Activated CD4-positive, alpha-beta T cell treated with anti-CD3 and anti-CD28 coated beads, Interleukin-2, amount 10 ng/mL, durations not matched to agents 24 days and 14 days (primary cell): ENCODE data around the gene CADM1. TPM values are rescaled to one million over a fixed set of nuclear protein-coding genes. Genes with fewer than 3 reads are reported as not detected.
A peak's percentile ranks its signal among the peaks of the same experiment; 100 is the strongest.

Source experiments
- DNase-seq: peaks from one replicate; pipeline ENCODE4 v3.0.0; 2022
- H3K27ac Mint-ChIP-seq: one replicate; pipeline ENCODE4 v1.8.0; 2022; ENCODE audit warnings: mild to moderate bottlenecking, mixed read lengths
- H3K27me3 Mint-ChIP-seq: one replicate; pipeline ENCODE4 v1.8.0; 2022; ENCODE audit warnings: mixed read lengths
- H3K36me3 Mint-ChIP-seq: one replicate; pipeline ENCODE4 v1.8.0; 2022; ENCODE audit warnings: low read depth, mild to moderate bottlenecking, mixed read lengths
- H3K4me1 Mint-ChIP-seq: one replicate; pipeline ENCODE4 v1.8.0; 2021; ENCODE audit warnings: mixed read lengths
- H3K4me3 Mint-ChIP-seq: one replicate; pipeline ENCODE4 v1.8.0; 2022; ENCODE audit warnings: mild to moderate bottlenecking, moderate library complexity, mixed read lengths
- H3K9me3 Mint-ChIP-seq: one replicate; pipeline ENCODE4 v1.8.0; 2021; ENCODE audit warnings: mixed read lengths
- intact Hi-C: fragments of 100-400 bp; cut with micrococcal nuclease; formaldehyde crosslinking; loops from one replicate; pipeline ENCODE4 v1.15.1; 2023
- total RNA-seq: library from RNA; stranded (reverse); gene quantifications from 2 replicates; pipeline ENCODE4 v1.2.3, GENCODE V29; 2022

The CADM1 gene
- total RNA-seq, 1 donor from 2014 or later: 0.72 TPM

- Mint-ChIP-seq H3K9me3 (peaks cover 5% of the 10 kb centered on the region), H3K4me3 (no peak overlapping the region), H3K27ac (no peak overlapping the region), H3K4me1 (no peaks in the 10 kb centered on the region), H3K36me3 (no peaks in the 10 kb centered on the region), H3K27me3 (peaks cover 23% of the 10 kb centered on the region)
- intact Hi-C loops: no loop called here
- no peak for DNase-seq
Observed at GRCh38 chr11:115208808-115209259, 295.4 kb downstream of the CADM1 start.

DNA sequence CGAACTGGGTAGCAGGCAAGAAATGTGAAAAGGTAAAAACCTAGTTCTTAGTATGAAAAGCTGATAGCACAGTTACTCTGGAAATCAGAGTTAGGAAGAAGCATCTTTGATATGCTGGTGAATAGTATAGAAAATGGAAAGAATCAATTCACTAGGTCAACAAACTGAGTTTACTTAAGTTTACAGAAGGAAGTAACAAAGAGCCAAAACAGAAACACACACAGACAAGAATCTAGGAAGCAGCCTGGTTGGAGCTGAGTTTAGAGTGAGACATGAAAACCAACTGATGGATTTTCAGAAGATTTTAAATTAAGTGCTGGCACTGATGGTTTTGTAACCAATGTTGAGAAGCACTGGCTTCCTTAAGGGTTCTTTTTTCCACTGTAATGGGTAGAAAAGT, 296.3 kb downstream of the CADM1 start:
- no peak for DNase-seq
- intact Hi-C loops: no loop called here
- Mint-ChIP-seq H3K36me3 (no peaks in the 10 kb centered on the region), H3K4me1 (no peaks in the 10 kb centered on the region), H3K27ac (no peak overlapping the region), H3K9me3 (peaks cover 5% of the 10 kb centered on the region), H3K4me3 (no peak overlapping the region), H3K27me3 (peaks cover 26% of the 10 kb centered on the region)

DNA sequence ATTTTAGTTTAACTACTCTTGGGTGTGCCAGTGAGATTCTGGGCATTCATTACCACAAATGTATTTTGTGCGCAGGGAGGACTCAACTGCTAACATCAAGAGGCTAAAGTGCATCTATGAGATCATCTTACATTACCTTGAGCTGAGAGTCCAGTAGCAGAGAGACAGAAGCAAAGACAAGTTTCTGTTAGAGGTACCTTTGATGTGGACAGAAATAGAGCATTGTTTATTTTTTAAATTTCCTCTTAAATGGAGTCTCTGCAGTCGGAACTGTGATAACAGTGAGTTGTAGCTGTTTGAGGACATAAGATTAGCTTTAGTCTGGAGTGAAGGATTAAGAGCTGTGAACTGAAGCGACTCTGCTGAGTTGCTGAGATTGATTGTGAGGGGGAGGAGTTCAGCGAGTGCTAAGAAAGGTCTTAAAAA, 297.0 kb downstream of the CADM1 start:
- H3K27ac Mint-ChIP-seq: no peak overlapping the region
- peaks cover 5% of the 10 kb centered on the region for H3K9me3 Mint-ChIP-seq
- H3K27me3 Mint-ChIP-seq: peaks cover 26% of the 10 kb centered on the region
- H3K4me3 Mint-ChIP-seq: no peak overlapping the region
- intact Hi-C loops: no loop called here
- no peak for DNase-seq
- H3K4me1 Mint-ChIP-seq: no peaks in the 10 kb centered on the region
- H3K36me3 Mint-ChIP-seq: no peaks in the 10 kb centered on the region

- Mint-ChIP-seq H3K27ac (no peak overlapping the region), H3K27me3 (peaks cover 21% of the 10 kb centered on the region), H3K36me3 (no peaks in the 10 kb centered on the region), H3K9me3 (peaks cover 5% of the 10 kb centered on the region), H3K4me1 (no peaks in the 10 kb centered on the region), H3K4me3 (no peak overlapping the region)
- intact Hi-C loops: no loop called here
- no peak for DNase-seq
Observed at GRCh38 chr11:115206365-115207022, 297.7 kb downstream of the CADM1 start.

DNA sequence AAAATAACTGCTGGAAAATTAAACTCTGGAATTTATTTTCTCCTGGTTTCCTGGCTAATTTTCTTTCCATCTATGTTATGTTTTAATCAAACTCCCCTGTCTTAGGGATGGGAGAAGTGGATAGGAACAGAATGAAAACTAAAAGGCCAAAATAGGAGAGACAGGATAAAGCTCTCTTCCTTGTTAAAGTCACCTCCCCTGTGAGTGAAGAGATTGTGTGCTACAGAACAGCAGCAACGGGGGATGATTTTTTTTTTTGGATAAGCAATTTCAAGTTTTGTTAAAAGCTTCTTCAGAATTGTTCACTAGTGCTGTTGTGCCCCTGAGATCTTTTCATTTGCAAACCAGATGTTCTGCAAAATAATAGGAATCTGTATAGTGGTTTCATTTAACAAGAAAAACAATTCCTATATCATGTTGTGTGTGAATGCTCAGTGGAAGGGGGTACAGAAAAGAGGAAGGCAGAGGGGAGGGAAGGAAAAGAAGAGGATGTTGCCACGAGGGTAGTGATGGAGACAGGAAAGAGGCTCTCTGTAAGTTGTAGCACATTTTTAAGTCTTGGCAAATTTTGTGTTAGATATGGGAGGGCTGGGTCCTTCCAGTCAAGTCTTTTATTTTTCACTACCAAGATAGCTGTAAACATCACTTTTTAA, 301.2 kb downstream of the CADM1 start:
- Mint-ChIP-seq H3K27me3 (peaks cover 21% of the 10 kb centered on the region), H3K9me3 (peaks cover 5% of the 10 kb centered on the region), H3K4me1 (no peaks in the 10 kb centered on the region), H3K36me3 (no peaks in the 10 kb centered on the region), H3K4me3 (no peak overlapping the region), H3K27ac (no peak overlapping the region)
- intact Hi-C loops: no loop called here
- DNase-seq: no peak

GRCh38 chr11:115202074-115202473, 302.1 kb downstream of the CADM1 start:
- Mint-ChIP-seq H3K27ac (no peak overlapping the region), H3K4me3 (no peak overlapping the region), H3K4me1 (no peaks in the 10 kb centered on the region), H3K36me3 (no peaks in the 10 kb centered on the region), H3K27me3 (peaks cover 19% of the 10 kb centered on the region), H3K9me3 (peaks cover 5% of the 10 kb centered on the region)
- no peak for DNase-seq
- intact Hi-C loops: no loop called here

DNA sequence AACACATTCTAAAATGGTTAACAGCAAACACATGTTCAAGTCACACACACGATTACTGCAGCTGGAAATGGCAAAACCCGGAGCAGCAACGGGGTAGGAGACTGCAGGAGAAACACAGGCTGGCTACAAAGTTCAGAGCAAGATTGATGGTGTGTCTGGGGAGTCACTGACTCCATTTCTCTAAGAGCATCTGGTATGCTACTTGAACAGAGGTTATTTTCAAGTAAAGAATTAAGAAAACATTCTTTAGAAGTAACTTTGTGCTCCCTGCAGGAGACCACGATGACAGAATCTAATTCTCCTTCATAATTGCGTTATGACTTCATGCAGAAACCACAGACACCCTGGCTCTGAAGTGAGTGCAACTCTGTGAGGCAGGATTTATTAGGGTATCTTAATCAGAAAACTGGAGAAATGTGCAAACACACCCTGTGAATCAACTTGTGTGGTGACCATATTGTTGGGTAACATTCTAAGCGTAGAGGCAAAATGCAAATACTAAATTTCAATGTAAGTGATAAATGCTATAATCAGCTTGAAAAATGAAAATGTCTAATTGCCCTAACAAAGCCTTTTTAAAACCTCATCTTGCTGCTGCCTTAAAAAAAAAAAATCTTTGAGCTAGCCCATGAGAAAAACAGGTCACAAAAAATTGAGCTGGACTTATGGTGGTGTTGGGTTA, 303.0 kb downstream of the CADM1 start:
- DNase-seq: no peak
- no peaks in the 10 kb centered on the region for H3K4me1 Mint-ChIP-seq
- no peaks in the 10 kb centered on the region for H3K36me3 Mint-ChIP-seq
- intact Hi-C loops: loop anchor here (2.0 kb wide), 1 partner anchor 22 kb away; no protein-coding TSS in a partner anchor
- H3K9me3 Mint-ChIP-seq: peaks cover 5% of the 10 kb centered on the region
- H3K27me3 Mint-ChIP-seq: peaks cover 16% of the 10 kb centered on the region
- H3K27ac Mint-ChIP-seq: no peak overlapping the region
- no peak overlapping the region for H3K4me3 Mint-ChIP-seq

GRCh38 chr11:115199481-115200069, 304.6 kb downstream of the CADM1 start:
- no peak overlapping the region for H3K4me3 Mint-ChIP-seq
- DNase-seq: no peak
- H3K27me3 Mint-ChIP-seq: peaks cover 8% of the 10 kb centered on the region
- no peaks in the 10 kb centered on the region for H3K36me3 Mint-ChIP-seq
- intact Hi-C loops: loop anchor here (2.0 kb wide), 1 partner anchor 23 kb away; no protein-coding TSS in a partner anchor
- H3K4me1 Mint-ChIP-seq: peaks cover under 1% of the 10 kb centered on the region
- no peak overlapping the region for H3K27ac Mint-ChIP-seq
- no peaks in the 10 kb centered on the region for H3K9me3 Mint-ChIP-seq

- H3K27me3 Mint-ChIP-seq: peaks cover 6% of the 10 kb centered on the region
- H3K36me3 Mint-ChIP-seq: no peaks in the 10 kb centered on the region
- intact Hi-C loops: no loop called here
- H3K27ac Mint-ChIP-seq: no peak overlapping the region
- DNase-seq: no peak
- no peaks in the 10 kb centered on the region for H3K9me3 Mint-ChIP-seq
- H3K4me1 Mint-ChIP-seq: peaks cover 4% of the 10 kb centered on the region
- no peak overlapping the region for H3K4me3 Mint-ChIP-seq
Observed at GRCh38 chr11:115198321-115198741, 305.9 kb downstream of the CADM1 start.

GRCh38 chr11:115197433-115197832, 306.8 kb downstream of the CADM1 start:
- Mint-ChIP-seq H3K27me3 (peaks cover 3% of the 10 kb centered on the region), H3K27ac (no peak overlapping the region), H3K4me3 (no peak overlapping the region), H3K9me3 (no peaks in the 10 kb centered on the region), H3K4me1 (peaks cover 4% of the 10 kb centered on the region), H3K36me3 (no peaks in the 10 kb centered on the region)
- DNase-seq: no peak
- intact Hi-C loops: no loop called here

DNA sequence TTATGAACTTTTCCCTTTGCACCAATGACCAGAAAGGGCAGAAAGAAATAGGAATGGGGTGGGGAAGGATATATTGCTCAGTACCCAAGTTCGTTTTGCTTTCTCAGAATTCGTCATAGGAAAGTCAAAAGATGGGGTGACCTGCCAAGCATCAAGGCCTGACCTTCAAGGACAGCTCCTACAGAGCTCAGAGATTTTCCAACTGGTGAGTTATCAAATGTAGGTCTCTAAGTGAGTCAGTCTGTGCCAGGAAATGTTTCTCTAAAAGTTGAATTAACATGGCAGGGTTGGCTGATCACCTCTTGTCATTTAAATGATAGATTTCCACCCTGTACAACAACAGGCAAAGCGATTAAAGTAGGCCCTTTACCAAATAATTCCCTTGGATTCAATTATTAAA, 307.2 kb downstream of the CADM1 start:
- H3K4me1 Mint-ChIP-seq: peaks cover 4% of the 10 kb centered on the region
- H3K36me3 Mint-ChIP-seq: no peaks in the 10 kb centered on the region
- peaks cover 1% of the 10 kb centered on the region for H3K9me3 Mint-ChIP-seq
- no peak overlapping the region for H3K27ac Mint-ChIP-seq
- peaks cover 3% of the 10 kb centered on the region for H3K27me3 Mint-ChIP-seq
- intact Hi-C loops: no loop called here
- no peak overlapping the region for H3K4me3 Mint-ChIP-seq
- DNase-seq: no peak

- no peak overlapping the region for H3K27ac Mint-ChIP-seq
- peak overlapping the region; percentile 11 for H3K4me3 Mint-ChIP-seq
- H3K9me3 Mint-ChIP-seq: peaks cover 3% of the 10 kb centered on the region
- DNase-seq: no peak
- intact Hi-C loops: no loop called here
- H3K36me3 Mint-ChIP-seq: no peaks in the 10 kb centered on the region
- peaks cover 3% of the 10 kb centered on the region for H3K27me3 Mint-ChIP-seq
- H3K4me1 Mint-ChIP-seq: peaks cover 4% of the 10 kb centered on the region
Observed at GRCh38 chr11:115194802-115195110, 309.5 kb downstream of the CADM1 start.

DNA sequence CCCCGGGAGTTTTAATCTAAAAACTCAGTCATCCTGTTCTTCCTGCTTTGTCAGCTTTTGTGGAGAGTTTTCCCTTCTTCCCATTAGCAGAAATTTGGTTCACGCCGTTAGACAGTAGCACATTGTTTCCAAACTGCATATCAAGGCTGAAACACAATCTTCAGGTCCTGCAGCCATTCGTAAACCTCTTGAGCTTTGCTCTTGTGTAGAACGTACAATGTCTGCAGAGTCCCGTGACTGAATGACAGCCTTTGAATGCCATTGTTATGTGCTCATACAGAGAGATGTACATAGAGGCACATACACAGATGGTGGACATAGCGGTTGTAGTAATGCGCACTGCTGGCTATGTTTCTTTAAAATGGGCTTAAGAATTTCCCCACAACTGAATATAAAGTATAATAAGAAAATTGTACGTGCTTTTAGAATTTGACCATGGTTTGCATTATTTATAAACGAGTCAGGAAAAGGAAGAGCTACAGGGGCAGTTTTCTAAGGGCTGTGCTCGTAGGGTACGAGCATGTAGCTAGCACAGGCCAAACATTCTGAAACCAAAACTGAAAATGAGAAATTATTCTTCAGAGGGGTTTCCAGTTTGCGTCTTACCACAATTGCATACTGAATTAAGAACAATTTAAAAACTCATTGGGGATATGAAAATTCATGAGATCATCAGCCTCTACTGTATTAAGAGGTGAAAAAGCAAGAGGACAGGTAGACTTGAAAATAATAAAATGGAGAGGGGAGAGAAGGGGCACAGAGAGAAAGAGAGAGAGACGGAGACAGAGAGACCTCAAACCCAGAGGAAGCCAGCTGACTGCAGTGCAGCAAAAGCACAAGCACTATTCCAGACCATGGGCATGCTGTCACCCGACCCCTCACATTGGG, 310.1 kb downstream of the CADM1 start:
- Mint-ChIP-seq H3K4me3 (peak overlapping the region; percentile 11), H3K27ac (no peak overlapping the region), H3K27me3 (peaks cover 2% of the 10 kb centered on the region), H3K4me1 (peaks cover 4% of the 10 kb centered on the region), H3K36me3 (no peaks in the 10 kb centered on the region), H3K9me3 (peaks cover 3% of the 10 kb centered on the region)
- no peak for DNase-seq
- intact Hi-C loops: no loop called here
